ENCODE measurements around the gene SIDT1.

SIDT1 gene

DNA sequence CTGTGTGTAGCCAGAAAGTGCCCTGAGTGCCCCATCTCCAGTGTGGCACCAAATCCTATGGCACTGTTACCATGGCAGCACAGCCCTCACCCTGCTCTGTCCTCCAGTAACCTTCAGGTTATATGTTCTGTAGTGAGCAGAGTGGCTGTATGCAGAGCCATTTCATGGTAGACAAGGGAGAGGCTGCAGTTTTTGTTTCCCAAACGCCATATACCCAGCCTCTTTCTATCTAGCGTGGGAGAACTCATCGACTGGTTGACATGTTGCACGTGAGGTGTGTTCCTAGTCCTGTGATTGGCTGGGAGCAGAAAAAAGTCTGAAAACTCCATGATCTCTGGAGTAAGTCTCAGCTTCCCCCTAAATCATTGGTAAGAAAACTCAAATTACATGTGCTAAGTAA is 2.0 kb downstream of the SIDT1 start:
- TF ChIP-seq TCF12 (IDR thresholded peaks at IDR 0.05; ENCODE audit: low read depth) = no peak
- TF ChIP-seq TEAD4 (IDR thresholded peaks at IDR 0.05) = no peak
- TF ChIP-seq YY1 (IDR thresholded peaks at IDR 0.05; ENCODE audit: low read depth) = no peak
- TF ChIP-seq CREB1 (IDR thresholded peaks at IDR 0.05; ENCODE audit: low read depth) = no peak
- TF ChIP-seq ZBTB7A (IDR thresholded peaks at IDR 0.05; ENCODE audit: low read depth) = no peak
- no peak for TF ChIP-seq TAF1 (IDR thresholded peaks at IDR 0.05; ENCODE audit: low read depth)
- TF ChIP-seq FOXM1 (IDR thresholded peaks at IDR 0.05; ENCODE audit: borderline replicate concordance, low read depth) = no peak

DNA sequence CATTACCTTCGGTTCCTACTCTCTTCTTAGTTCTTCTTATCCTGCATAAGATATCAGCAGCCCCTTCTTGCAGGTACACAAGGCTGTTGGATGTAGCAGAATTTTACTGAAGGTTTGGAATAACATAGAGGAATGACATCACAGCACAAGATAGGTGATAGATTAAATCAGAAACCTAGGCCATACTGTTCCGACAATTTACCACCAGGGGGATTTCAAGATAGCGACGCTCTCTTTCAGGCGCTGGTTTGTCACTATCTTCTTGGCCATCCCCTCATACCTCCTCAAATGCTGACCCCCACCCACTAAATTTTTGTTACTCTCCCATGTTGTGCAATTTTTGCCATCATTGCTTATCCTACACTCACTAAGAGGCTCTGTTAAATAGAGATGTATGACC is 3.5 kb downstream of the SIDT1 start:
- no peak for TF ChIP-seq EP300 (IDR thresholded peaks at IDR 0.05; ENCODE audit: borderline replicate concordance)
- TF ChIP-seq, protein P1, sequence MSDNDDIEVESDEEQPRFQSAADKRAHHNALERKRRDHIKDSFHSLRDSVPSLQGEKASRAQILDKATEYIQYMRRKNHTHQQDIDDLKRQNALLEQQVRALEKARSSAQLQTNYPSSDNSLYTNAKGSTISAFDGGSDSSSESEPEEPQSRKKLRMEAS (IDR thresholded peaks at IDR 0.05) = no peak
- no peak for TF ChIP-seq NFIC (IDR thresholded peaks at IDR 0.05)
- TF ChIP-seq RAD21 (IDR thresholded peaks at IDR 0.05; ENCODE audit: low read depth) = no peak
- TF ChIP-seq FOXM1 (IDR thresholded peaks at IDR 0.05; ENCODE audit: borderline replicate concordance, low read depth) = no peak
- no peak for TF ChIP-seq EGR1 (IDR thresholded peaks at IDR 0.05)

DNA sequence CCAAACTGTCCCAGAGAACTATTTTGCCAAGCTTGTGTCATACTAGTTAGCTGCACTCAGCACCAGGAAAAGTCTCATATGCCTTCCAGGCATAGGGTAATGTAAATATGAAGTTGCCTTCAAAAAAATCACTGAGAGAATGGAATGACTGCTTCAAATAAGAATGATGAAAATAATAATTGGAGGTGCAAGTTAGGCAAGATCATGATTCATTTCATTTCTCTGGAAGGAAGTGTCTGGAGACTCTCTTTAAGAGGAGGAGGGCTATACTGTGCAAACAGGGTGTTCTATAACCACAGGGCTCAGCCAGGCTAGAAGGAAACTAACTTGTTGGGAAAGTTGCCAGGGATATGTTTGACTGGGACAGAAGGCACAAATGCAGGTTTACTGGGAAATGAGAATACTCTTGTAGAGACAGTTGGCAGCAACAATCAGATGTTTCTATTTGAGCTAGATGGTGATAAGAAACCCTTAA is 4.3 kb downstream of the SIDT1 start:
- TF ChIP-seq TAF1 (IDR thresholded peaks at IDR 0.05; ENCODE audit: low read depth) = no peak

DNA sequence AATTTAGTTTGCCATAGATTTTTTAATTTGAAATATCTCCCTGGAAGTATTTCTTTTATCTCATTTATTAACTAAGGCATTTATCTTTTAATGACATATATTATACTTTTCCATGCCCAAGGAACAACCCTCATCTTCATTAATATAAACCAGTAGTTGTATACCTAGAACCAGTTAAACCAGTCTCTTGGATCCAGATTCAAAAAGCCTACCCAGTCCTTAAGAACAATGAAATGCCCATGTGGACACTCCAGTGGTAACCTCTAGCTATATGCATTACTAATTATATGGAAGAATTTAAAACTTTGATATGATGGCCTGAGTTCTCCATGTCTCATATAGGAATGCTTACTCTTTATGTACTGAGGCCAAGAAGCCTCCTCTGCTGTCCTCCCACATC is 4.8 kb downstream of the SIDT1 start:
- TF ChIP-seq, protein P2, sequence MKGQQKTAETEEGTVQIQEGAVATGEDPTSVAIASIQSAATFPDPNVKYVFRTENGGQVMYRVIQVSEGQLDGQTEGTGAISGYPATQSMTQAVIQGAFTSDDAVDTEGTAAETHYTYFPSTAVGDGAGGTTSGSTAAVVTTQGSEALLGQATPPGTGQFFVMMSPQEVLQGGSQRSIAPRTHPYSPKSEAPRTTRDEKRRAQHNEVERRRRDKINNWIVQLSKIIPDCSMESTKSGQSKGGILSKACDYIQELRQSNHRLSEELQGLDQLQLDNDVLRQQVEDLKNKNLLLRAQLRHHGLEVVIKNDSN (IDR thresholded peaks at IDR 0.05) = no peak
- TF ChIP-seq FOXM1 (IDR thresholded peaks at IDR 0.05; ENCODE audit: borderline replicate concordance, low read depth) (no peak), TCF12 (IDR thresholded peaks at IDR 0.05; ENCODE audit: low read depth) (no peak), EP300 (IDR thresholded peaks at IDR 0.05; ENCODE audit: borderline replicate concordance) (no peak), EGR1 (IDR thresholded peaks at IDR 0.05) (no peak), CREB1 (IDR thresholded peaks at IDR 0.05; ENCODE audit: low read depth) (no peak), ZBTB7A (IDR thresholded peaks at IDR 0.05; ENCODE audit: low read depth) (no peak), RAD21 (IDR thresholded peaks at IDR 0.05; ENCODE audit: low read depth) (no peak)

DNA sequence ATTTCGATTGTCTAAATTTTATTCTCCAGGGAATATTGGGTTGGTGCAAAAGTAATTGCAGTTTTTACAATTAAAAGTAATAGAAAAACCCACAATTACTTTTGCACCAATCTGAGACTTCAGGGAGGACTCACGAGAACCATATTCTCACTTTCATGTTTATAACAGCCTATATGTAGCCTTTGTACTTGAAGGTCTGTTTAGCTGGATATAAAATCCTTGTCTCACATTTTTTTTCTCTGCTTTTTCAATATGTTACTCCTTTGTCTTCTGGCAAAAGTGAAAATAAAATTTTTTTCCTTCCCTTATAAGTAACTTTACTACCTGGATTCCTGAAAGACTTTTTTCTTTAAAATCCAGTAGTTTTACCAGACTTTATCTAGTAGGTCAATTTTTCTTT is 9.2 kb downstream of the SIDT1 start:
- TF ChIP-seq RAD21 (IDR thresholded peaks at IDR 0.05; ENCODE audit: low read depth) = no peak
- TF ChIP-seq EP300 (IDR thresholded peaks at IDR 0.05; ENCODE audit: borderline replicate concordance) = no peak
- TF ChIP-seq FOXM1 (IDR thresholded peaks at IDR 0.05; ENCODE audit: borderline replicate concordance, low read depth) = no peak
- TF ChIP-seq, protein P2 (IDR thresholded peaks at IDR 0.05) = no peak
- TF ChIP-seq, protein P3, sequence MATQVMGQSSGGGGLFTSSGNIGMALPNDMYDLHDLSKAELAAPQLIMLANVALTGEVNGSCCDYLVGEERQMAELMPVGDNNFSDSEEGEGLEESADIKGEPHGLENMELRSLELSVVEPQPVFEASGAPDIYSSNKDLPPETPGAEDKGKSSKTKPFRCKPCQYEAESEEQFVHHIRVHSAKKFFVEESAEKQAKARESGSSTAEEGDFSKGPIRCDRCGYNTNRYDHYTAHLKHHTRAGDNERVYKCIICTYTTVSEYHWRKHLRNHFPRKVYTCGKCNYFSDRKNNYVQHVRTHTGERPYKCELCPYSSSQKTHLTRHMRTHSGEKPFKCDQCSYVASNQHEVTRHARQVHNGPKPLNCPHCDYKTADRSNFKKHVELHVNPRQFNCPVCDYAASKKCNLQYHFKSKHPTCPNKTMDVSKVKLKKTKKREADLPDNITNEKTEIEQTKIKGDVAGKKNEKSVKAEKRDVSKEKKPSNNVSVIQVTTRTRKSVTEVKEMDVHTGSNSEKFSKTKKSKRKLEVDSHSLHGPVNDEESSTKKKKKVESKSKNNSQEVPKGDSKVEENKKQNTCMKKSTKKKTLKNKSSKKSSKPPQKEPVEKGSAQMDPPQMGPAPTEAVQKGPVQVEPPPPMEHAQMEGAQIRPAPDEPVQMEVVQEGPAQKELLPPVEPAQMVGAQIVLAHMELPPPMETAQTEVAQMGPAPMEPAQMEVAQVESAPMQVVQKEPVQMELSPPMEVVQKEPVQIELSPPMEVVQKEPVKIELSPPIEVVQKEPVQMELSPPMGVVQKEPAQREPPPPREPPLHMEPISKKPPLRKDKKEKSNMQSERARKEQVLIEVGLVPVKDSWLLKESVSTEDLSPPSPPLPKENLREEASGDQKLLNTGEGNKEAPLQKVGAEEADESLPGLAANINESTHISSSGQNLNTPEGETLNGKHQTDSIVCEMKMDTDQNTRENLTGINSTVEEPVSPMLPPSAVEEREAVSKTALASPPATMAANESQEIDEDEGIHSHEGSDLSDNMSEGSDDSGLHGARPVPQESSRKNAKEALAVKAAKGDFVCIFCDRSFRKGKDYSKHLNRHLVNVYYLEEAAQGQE (IDR thresholded peaks at IDR 0.05; ENCODE audit: low read depth) = no peak
- TF ChIP-seq ZBTB7A (IDR thresholded peaks at IDR 0.05; ENCODE audit: low read depth) = no peak
- no peak for TF ChIP-seq CREB1 (IDR thresholded peaks at IDR 0.05; ENCODE audit: low read depth)
- TF ChIP-seq TAF1 (IDR thresholded peaks at IDR 0.05; ENCODE audit: low read depth) = no peak
- TF ChIP-seq YY1 (IDR thresholded peaks at IDR 0.05; ENCODE audit: low read depth) = no peak
- TF ChIP-seq, protein P1 (IDR thresholded peaks at IDR 0.05) = no peak
- no peak for TF ChIP-seq TCF12 (IDR thresholded peaks at IDR 0.05; ENCODE audit: low read depth)
- no peak for TF ChIP-seq EGR1 (IDR thresholded peaks at IDR 0.05)
- no peak for TF ChIP-seq CEBPB (IDR thresholded peaks at IDR 0.05)
- no peak for TF ChIP-seq TEAD4 (IDR thresholded peaks at IDR 0.05)
- no peak for TF ChIP-seq NFIC (IDR thresholded peaks at IDR 0.05)

DNA sequence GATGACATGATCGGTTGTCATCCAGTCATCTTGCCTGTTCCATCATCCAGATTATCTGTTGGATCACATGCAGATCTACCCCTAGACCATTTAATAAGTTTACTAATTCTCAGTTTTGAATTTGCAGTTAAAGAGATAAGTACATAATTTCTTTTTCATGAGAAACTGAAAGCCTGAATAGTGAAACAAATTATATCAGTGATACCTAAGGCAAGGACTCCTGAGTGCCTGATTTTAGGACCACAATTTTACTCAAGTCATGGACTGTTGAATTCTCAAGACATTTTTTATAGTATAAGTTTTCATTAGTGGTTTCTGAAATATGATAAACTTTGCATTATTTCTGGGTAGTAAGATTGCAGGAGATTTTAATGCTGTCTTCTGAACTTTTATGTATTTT is 13.2 kb downstream of the SIDT1 start:
- TF ChIP-seq RAD21 (IDR thresholded peaks at IDR 0.05; ENCODE audit: low read depth) = no peak
- TF ChIP-seq CEBPB (IDR thresholded peaks at IDR 0.05) = no peak
- no peak for TF ChIP-seq EP300 (IDR thresholded peaks at IDR 0.05; ENCODE audit: borderline replicate concordance)
- TF ChIP-seq FOXM1 (IDR thresholded peaks at IDR 0.05; ENCODE audit: borderline replicate concordance, low read depth) = no peak
- TF ChIP-seq CREB1 (IDR thresholded peaks at IDR 0.05; ENCODE audit: low read depth) = no peak
- no peak for TF ChIP-seq EGR1 (IDR thresholded peaks at IDR 0.05)
- TF ChIP-seq ZBTB7A (IDR thresholded peaks at IDR 0.05; ENCODE audit: low read depth) = no peak
- TF ChIP-seq, protein P1 (IDR thresholded peaks at IDR 0.05) = no peak
- TF ChIP-seq YY1 (IDR thresholded peaks at IDR 0.05; ENCODE audit: low read depth) = no peak
- TF ChIP-seq, protein P3 (IDR thresholded peaks at IDR 0.05; ENCODE audit: low read depth) = no peak
- TF ChIP-seq TEAD4 (IDR thresholded peaks at IDR 0.05) = no peak
- no peak for TF ChIP-seq TCF12 (IDR thresholded peaks at IDR 0.05; ENCODE audit: low read depth)
